Neural progenitor cell (in vitro differentiated cells): ENCODE results near the gene ATG16L1.

Experiments used
- EZH2 ChIP-seq: fragments of 200-600 bp; sonication (generic); IDR thresholded peaks from 2 replicates; pipeline ENCODE4 v1.6.1; 2017; ENCODE audit warnings: antibody characterized with exemption, mild to moderate bottlenecking, moderate library complexity
- EZH2phosphoT487 ChIP-seq: fragments of 200-600 bp; sonication (generic); IDR thresholded peaks from 2 replicates; pipeline ENCODE4 v1.6.1; 2017; ENCODE audit warnings: antibody characterized with exemption
- TF ChIP-seq, protein P1 (sequence below): fragments of 200-600 bp; sonication (generic); IDR thresholded peaks from 2 replicates; pipeline ENCODE4 v1.5.1; 2017; ENCODE audit warnings: antibody characterized with exemption, mild to moderate bottlenecking

DNA sequence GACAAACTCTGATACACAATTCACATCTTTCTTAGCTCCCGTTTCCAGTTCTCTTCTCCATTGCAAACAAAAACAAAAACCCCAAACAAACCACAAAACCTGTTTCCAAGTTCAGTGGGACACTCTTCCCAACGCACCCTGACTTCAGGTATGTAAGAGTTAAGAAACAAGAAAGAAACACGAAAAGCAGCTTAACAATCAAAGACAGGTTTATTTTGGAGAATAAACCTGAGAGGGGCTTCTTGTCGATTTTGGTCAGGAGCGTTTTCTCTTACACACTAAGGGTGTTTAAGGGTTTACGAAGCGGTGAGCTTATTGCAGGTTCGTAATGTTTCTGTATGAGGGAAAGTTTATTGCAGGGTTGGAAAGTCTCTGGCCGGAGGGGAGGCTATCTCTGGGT, 905 bp upstream of the ATG16L1 start:
- TF ChIP-seq EZH2 (no peak), EZH2phosphoT487 (no peak)
- TF ChIP-seq, protein P1, sequence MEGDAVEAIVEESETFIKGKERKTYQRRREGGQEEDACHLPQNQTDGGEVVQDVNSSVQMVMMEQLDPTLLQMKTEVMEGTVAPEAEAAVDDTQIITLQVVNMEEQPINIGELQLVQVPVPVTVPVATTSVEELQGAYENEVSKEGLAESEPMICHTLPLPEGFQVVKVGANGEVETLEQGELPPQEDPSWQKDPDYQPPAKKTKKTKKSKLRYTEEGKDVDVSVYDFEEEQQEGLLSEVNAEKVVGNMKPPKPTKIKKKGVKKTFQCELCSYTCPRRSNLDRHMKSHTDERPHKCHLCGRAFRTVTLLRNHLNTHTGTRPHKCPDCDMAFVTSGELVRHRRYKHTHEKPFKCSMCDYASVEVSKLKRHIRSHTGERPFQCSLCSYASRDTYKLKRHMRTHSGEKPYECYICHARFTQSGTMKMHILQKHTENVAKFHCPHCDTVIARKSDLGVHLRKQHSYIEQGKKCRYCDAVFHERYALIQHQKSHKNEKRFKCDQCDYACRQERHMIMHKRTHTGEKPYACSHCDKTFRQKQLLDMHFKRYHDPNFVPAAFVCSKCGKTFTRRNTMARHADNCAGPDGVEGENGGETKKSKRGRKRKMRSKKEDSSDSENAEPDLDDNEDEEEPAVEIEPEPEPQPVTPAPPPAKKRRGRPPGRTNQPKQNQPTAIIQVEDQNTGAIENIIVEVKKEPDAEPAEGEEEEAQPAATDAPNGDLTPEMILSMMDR: no peak
